GM19099 (cell line): ENCODE measurements around the gene VAV2.

Experiments used
- POLR2A ChIP-seq: IDR thresholded peaks from 3 replicates; pipeline ENCODE4 v1.6.1; 2011; ENCODE audit warnings: low read depth; ENCODE audit not compliant: insufficient read length; ENCODE audit errors: extremely low read depth

VAV2 gene

GRCh38 chr9:133750982-133751649, 241.0 kb downstream of the VAV2 start:
- TF ChIP-seq POLR2A = no peak

- no peak for TF ChIP-seq POLR2A
These were observed 244.8 kb downstream of the VAV2 start for GRCh38 chr9:133747309-133747708.

GRCh38 chr9:133742849-133743444, 249.2 kb downstream of the VAV2 start:
- TF ChIP-seq POLR2A = no peak

GRCh38 chr9:133742251-133742650, 249.9 kb downstream of the VAV2 start:
- no peak for TF ChIP-seq POLR2A

GRCh38 chr9:133741716-133742115, 250.4 kb downstream of the VAV2 start:
- no peak for TF ChIP-seq POLR2A

GRCh38 chr9:133740911-133741310, 251.2 kb downstream of the VAV2 start:
- TF ChIP-seq POLR2A = no peak

- no peak for TF ChIP-seq POLR2A
These were observed 252.5 kb downstream of the VAV2 start for GRCh38 chr9:133739408-133740280.

- no peak for TF ChIP-seq POLR2A
These were observed 253.4 kb downstream of the VAV2 start for GRCh38 chr9:133738640-133739225.

GRCh38 chr9:133737774-133738639, 254.1 kb downstream of the VAV2 start, which contains the start of gene SARDH:
Gene SARDH (minus strand): TSS chr9:133738352. CDS start chr9:133734173, 4,179 bp downstream.
- no peak for TF ChIP-seq POLR2A

GRCh38 chr9:133737071-133737773, 254.9 kb downstream of the VAV2 start:
- TF ChIP-seq POLR2A = no peak

GRCh38 chr9:133735931-133736330, 256.2 kb downstream of the VAV2 start:
- TF ChIP-seq POLR2A = no peak

GRCh38 chr9:133735415-133735775, 256.7 kb downstream of the VAV2 start:
- TF ChIP-seq POLR2A = no peak

GRCh38 chr9:133734590-133735414, 257.3 kb downstream of the VAV2 start:
- TF ChIP-seq POLR2A = no peak
